GM18511 (cell line): ENCODE data around the gene CYBB.

ENCODE experiments used
- ATAC-seq: cut with Tn5 transposase; IDR thresholded peaks from one replicate; pipeline ENCODE4 v1.9.1; 2021; ENCODE audit warnings: mild to moderate bottlenecking, moderate library complexity; ENCODE audit not compliant: unreplicated experiment

Gene CYBB

DNA sequence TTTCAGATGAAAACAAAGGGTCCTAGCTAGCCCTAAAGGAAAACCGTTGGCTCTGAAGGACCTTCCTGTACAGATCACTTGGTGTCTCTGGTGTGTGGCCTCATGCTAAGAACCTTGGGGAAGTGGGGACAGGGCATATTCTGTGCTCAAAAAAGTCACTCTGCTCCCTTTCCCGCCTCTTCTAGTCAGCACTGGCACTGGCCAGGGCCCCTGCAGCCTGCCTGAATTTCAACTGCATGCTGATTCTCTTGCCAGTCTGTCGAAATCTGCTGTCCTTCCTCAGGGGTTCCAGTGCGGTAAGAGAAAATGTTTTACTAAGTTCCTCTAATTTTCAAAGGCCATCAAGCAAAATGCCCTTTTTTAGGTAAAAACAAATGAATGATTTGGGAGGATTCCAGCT, 3.4 kb downstream of the CYBB start:
- no peak for ATAC-seq

DNA sequence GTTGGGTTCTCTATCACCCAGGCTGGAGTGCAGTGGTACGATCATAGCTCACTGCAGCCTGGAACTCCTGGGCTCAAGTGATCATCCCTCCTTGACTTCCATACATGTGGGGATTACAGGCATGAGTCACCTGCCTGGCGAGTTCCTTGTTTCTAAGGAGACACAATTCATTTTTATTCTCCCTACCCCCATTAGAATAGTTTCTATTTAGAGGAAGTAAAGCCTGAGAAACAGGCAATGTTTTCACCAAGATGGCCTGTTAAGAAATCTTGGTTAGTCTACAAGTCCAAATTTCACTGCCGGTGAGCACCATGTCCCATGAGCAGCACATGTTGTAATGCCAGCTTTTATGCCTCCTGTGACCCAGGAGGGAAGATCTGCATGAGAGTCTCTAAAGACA, 5.7 kb downstream of the CYBB start:
- no peak for ATAC-seq

DNA sequence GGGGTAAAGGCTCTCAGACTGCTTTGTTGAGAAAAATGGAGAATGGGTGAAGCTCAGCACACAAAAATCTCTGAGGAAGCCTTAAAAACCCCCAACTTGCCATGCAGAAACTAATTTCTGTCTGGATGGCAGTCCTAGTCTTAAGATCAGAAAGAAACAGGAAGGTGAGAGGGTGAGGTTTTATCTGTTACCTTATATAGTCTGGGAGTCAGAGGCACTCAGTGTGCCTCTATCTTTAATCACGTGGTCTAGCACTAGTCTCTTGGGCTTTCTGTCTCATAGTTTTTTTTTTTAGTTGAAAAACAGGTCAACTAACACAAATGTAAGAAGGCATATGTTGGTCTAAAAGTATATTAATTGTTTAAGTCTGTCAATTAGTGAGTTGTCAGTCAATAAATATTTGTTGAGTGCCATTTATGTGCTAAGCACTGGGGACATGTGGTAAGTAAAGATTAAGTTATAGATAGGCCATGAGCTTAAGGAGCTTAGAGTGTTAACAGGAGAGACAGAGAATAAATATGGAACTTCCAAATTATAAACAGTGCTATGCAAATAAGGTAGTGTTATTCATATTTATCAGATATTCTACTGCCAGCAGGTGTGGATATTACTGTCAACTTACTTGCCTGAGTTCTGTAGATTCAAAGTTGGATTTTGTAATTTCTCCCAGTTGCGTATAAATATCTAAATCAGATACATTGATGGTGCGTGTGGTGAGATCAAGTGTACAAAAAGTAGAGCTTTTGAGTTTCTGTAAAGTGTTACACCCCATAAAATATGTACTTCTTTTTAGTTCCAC, 7.0 kb downstream of the CYBB start:
- peak; percentile 81 for ATAC-seq

DNA sequence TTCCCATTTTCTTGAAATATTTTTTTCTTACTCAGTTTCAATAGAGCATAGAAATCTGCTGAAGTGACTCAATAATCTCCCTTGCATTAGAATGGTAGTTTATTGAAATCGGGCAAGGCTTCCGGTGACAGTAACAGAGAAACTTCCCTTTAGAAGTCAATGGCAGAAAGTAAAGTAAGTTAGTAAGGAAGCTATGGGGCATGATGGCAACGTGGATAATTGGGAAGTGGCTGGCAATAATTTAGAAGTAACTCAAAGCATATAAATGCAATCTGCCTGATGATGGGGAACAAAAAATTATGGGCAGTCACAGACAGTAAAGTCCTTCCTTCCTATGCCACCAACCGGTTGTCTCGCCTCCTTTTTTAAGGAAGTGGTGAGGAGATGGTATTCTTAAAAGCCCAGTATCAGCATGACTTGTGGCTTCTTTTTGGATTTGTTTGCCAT, 7.6 kb downstream of the CYBB start:
- ATAC-seq: peak; percentile 73

DNA sequence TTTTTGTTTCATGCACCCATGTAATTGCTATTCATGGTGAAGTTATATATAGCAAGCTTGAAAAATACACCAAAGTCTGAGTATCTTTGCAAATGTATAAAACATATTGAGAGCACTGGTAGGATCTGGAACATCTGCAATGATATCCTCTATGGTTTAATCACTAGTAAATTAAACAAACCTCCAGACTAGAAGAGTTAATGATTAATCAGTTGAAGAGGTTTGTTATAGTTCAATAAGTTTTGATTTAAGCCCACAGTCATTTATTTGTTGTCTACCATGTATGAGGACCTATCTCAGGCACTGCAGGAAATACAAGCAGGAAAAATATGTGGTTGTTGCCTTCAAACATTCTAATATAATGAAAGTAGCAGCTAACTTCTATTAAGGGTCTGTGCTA, 16.5 kb downstream of the CYBB start:
- peak; percentile 17 for ATAC-seq

DNA sequence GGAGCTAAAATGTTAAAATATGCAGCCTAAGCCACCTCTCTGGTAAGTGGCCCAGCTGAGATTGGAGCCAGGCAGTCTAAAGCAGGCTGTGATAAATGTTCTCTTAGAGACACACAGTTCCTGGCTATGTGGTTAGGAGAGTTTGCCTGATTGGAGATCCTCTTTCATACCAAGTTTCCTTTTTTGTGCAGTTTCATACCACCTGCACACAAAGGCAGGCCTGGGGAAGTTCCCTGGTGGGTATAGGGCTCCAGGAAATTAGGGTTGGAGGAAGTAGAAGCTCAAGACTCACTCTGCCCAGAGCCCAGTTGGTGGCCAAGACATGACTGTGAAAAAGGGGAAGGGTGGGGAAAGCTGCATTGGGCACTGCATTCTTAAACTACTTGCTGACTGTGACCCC, 16.9 kb downstream of the CYBB start:
- ATAC-seq: peak; percentile 82

DNA sequence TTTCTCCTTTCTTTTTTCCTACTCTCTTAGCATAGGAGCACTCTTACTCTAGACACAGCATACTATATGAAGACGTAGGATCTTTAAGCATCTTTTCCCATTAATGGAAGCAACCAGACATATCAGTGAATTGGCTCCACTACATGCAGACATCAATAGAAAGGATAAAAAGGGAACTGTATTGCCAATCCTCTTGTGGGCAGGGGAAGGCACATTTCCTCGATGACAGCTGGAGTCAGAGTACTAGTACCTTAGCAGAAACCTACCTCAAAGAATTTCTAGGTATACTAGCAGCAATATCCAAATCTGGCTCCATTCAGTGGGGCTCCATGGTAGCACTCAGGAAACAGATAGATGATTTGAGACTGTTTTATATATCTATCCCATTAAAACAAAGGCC, 20.1 kb downstream of the CYBB start:
- ATAC-seq: no peak

DNA sequence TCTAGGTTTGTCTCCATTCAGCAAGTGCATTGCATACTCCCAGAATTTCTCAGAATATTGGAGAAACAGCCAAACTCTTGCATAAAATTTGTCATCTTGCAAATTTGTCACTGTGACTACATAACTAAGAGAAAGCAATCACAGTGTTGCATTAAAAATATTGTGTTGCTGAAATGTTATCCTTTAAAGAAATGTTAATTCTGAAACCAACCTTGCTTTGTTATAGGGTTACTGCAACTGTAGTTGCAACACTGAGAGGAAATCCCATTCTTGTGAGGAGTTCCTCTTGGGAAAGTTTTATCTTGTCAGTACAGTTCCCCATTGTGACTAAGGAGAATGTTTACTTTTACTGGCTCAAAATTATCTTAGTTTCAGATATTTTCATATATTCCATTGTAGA, 20.9 kb downstream of the CYBB start:
- no peak for ATAC-seq

DNA sequence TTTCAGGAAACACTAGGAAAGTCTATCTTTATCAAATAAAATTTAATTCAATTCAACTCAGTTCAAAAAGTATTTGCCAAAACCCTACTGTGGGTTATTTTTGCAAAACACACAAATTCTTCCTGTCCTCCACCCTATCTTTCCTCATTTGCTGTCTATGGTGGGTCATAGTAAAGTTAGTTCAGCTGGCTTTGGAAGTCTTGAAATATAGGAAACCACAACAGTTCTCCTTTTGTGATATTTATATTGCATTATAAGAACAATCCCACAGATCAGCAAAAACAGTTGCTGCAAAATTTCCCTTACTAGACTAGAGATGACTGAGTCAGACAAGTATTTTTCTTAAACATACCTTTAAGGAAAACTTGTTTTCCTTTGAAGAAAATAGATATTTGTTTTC, 22.2 kb downstream of the CYBB start:
- no peak for ATAC-seq

DNA sequence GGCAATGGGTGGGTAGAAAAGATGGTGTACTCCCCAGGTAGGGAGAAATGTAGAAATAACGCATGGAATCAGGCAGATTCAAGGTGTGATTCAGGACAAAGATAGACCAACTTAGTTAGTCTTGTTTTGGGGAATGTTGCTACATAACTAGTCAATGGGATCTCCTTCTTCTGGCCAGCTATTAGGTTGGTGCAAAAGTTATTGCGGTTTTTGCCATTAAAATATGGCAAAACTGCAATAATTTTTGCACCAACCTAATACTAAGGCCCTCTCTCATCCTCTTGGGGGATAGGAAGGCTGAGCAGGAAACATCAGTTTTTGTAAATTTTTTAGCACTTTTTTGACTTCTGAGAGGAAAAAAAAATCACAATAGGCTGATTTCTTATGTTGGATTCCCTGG, 23.2 kb downstream of the CYBB start:
- ATAC-seq: no peak

DNA sequence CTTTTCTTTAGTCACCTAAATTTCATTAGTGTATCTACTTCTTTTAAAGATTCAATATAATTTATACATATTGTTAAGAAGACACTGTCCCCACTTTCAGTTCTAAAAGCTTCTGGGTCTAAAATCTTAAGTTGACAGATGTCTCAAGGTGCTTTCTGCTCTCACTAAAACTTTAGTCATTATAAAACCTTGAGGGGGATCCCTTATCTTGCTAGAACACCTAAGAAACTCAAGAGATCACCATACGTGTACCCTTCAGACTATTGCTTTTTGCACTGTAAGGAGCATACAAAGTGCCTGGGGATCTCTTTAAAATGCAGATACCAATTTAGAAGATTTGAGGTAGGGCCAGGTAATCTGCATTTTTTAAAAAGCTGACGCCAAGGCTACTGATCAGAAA, 30.1 kb downstream of the CYBB start:
- ATAC-seq: no peak

DNA sequence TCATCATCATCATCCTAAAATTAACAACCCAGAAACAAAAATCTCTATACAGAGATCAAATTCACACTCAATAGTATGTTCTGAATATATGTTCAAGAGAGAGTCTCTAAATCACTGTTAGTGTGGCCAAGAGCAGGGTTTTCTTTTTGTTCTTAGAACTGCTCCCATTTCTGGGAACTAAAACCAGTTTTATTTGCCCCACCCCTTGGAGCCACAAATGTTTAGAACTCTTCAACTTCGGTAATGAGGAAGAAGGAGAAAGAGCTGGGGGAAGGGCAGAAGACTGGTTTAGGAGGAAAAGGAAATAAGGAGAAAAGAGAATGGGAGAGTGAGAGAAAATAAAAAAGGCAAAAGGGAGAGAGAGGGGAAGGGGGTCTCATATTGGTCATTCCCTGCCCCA, 32.3 kb downstream of the CYBB start:
- no peak for ATAC-seq

DNA sequence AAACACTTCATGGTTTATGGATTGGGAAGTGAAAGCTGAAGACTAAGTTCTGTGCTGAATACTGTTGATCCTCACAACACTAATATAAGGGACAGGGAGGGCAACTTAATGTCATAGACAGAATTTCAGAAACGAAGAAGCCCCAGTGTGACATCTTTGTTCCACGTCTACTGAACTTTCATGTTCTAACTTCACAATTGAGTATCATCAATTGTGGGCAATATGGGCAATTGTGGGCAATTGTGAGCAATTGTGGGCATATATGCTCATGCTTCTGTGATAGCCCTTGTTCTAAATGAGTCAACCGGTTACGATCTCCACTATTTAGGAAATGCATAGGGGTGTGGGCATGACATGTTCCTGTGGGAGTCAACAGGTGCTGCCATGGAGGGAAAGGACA, 33.7 kb downstream of the CYBB start:
- no peak for ATAC-seq

DNA sequence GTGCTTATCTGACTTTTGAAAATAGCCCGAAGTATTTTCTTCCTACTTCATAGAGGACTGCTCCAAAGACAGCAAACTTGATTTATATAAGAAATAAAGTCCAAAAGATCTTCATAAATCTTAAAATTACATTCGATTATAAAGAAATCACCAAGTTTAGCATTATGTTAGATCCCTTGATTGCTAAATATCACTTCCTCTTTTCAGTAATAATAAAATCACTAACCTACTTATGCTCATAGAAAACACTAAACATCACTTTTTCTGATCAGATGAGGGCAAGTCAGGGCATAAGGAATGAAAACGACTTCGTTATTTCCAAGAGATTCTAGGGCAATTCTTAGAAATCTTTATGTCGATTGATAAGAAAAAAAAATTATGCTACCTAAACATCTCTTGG, 35.5 kb downstream of the CYBB start:
- peak; percentile 33 for ATAC-seq

DNA sequence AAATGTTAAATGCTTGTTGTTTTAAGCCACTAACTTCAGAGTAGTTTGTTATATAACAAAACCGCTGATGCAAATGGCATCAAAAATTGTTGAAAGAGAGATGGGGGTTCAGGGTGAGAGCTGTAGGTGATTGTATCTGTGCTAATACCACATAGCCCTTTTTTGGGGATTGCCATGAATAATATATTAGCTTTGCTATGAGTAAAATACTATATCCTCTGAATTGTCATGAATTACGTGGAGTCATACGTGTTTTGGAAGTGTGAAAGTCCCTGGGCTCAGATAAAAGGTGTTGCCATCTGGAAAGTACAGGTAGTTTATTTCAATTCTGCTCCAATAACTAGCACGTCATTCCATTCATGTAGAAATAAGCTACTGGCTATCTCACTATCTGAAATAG, 36.9 kb downstream of the CYBB start:
- ATAC-seq: peak; percentile 18

DNA sequence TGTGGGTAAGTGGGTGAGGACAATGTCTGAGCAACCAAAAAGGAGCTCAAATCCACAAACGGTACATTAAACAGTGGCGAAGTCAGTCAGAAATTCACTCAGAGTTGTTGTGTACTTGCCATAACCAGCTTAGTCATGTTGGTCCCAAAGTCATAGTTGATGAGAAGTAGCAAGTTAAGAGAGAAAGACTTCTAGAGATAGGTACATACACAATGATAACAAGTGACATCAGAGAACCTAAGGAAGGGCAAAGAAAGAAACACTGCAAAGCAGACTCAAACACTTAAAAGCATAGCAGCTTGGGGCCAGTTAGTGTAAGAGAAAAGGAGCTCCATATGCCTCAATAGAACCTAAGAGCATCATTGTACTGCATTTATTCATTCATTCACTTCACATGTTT, 37.3 kb downstream of the CYBB start:
- ATAC-seq: peak; percentile 21

DNA sequence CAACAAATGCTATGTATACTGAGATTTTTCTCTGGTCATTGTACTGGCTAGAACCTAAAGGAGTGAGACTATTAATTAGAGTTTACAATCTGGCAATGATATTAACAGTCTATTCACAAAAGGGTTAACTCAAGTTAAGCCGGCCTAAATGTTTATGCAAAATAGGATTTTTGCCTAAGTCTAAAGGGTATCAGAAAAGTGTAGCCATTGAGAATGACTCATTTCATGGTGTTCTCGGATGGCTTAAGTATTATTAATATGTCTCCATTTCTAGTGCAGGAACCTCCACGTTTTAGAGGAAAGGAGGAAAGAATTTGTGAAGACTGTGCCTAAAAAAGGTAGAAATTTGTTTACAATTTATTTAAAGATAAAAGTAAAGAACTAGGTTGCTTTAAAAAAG, 37.7 kb downstream of the CYBB start:
- ATAC-seq: peak; percentile 44

DNA sequence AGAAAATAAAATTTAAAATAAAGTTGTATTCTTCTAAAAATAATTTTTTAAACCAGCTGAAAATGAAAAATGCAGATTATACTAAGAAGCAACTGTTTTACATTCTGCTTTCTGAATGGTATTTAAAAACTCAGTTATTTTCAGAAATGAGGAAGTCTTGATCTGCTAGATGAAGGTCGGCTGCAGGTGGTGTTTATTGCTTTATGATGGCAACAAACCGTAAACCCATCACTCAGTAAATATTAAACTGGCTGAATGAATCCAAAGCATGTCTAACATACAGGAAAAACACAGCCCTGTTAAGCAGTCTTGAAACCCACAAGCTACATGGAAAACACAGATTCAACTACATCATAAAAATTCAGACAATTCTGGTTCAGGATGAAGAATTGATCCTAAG, 38.2 kb downstream of the CYBB start:
- peak; percentile 62 for ATAC-seq

DNA sequence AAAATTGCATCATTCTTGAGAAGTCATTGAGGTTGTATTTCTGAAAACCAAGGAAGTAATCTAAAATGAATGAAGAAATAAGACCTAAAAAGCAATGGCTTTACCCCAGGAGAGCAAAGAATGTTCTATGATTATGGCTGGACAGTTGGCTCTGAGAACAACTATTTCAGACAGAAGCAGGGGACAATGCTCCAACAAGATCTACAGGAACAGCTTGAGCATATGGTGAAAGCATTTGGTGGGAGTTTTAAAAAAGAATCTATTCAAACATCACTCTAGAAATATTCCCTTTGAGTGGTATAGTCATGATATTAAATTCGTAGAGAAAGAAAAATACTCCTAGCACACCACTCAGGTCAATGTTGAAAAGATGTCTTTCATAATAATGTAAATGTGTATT, 40.8 kb downstream of the CYBB start:
- ATAC-seq: no peak

DNA sequence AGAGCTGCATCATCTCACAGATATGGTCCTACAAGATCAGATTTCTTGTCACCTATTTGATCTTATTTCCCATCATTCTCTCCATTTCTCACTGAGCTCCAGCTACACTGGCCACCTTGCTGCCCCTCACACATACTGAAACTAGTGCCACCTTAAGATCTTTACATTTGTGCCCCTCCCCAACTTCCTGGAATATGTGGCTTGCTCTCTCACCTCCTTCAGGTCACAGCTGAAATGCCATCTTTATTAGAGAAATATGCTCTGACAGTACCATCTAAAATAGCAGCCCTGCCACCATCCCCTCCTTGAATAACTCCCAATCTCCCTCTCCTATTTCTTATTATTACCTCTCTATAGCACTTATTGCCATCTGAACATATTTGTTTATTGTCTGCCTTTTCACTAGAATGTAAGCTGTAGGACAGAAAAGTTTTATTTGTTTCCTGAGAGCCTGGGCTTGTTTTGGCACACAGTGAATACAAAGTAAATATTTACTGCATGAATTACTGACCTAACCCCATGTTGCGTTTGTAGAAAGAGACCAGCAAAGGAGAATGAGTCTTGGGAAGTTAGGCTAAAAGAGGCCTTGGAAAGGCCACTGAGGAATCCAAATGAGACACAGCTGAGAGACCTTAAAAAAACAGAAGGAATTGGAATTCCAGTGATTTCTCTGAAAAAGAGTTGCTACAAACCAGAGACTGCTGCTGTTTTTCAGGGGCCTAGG, 44.8 kb downstream of the CYBB start:
- ATAC-seq: no peak

DNA sequence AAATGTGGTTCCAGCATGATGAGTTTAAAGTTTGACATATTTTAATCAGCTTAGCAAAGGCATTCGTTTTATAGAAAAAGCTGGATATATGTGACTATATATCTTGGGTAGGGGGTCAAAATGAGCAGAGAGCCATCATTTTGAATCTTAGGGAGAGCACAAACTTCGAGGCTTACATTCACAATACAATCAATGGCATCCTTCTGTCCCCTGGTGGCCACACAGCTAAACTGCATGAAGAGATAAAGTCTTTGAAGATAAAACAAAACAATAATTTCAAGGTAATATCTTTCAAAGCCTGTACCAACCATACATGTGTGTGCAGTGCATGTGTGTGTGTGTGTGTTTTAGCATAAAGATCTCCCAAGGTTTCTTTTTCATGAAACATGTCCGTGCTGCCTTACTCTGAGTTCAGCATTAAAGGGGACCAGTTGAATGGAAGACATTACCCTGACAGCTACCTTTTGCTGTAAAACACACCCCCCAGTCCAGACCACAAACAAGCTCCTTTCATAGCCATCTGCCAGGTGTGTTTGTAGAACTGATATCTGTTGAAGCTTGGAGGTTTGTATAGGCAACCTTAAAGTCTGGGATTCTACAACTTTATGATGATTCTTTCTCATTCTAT, 45.5 kb downstream of the CYBB start:
- peak; percentile 82 for ATAC-seq

DNA sequence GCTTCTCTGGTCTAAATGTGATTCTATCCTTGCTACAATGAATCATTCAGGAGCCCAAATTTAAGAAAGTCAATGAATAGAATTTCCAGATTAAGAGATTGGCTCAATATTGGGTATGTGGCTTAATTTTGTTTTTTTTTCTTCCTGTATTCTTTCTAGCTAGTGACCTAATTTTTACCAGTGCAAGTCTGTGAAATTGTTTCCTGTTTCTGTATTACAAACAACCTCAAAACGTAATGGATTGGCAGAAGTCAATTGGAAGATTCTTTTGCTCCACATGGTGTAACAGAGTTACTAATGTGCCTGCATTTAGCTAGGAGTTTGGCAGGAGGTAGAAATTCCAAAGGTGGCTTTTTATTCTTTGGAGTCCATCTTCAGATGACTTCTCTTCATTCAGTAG, 49.9 kb downstream of the CYBB start:
- ATAC-seq: no peak
